Subcutaneous adipose tissue (tissue), 4 donors: Measurements from ENCODE around the gene SUSD6. TPM values are rescaled to one million over a fixed set of nuclear protein-coding genes. Genes with fewer than 3 reads are reported as not detected.

ENCODE experiments used
- total RNA-seq, 4 donors: library from RNA; depleted of rRNA; stranded (reverse); fragments of >200 nt; gene quantifications; one replicate each; pipeline ENCODE4 v1.1.0, GENCODE V29; 2016
- TF ChIP-seq, protein P1 (sequence below): fragments of 450-650 bp; IDR thresholded peaks from one replicate; pipeline ENCODE4 v1.5.1; 2016; ENCODE audit warnings: low read depth, mild to moderate bottlenecking, control low read depth, antibody characterized with exemption, moderate library complexity

SUSD6 gene
- total RNA-seq, 4 donors from 2014 or later: 24.8 to 52.4 (median 35.5) TPM

DNA sequence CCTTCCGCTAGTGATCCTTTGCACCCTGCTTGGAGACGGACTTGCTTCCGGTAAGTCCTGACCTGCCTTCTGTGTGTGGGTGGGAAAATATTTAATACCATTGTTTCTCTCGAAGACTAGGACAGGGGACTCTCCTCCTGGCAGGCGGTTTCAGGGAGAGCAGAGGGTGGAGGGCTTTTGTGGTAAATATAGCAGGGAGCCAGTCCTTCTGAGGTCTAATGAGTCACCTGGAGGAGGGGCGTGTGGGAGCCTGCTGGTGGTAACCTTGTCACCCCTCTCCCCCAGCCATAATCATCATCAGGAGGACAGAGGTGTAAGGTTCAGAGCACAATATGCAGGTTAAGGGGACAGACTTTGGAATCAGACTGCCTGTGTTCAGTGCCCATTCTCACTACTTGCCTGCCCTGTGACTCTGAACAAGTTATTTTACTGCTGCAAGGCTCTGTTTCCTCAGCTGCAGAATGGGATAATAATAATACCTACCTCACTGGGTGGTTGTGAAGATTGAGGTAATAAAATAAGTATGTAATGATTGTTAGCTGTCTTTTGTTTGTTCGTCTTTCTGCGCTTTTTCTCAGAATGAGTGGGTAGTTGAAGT lies 47.4 kb downstream of the SUSD6 start:
- TF ChIP-seq, protein P1, sequence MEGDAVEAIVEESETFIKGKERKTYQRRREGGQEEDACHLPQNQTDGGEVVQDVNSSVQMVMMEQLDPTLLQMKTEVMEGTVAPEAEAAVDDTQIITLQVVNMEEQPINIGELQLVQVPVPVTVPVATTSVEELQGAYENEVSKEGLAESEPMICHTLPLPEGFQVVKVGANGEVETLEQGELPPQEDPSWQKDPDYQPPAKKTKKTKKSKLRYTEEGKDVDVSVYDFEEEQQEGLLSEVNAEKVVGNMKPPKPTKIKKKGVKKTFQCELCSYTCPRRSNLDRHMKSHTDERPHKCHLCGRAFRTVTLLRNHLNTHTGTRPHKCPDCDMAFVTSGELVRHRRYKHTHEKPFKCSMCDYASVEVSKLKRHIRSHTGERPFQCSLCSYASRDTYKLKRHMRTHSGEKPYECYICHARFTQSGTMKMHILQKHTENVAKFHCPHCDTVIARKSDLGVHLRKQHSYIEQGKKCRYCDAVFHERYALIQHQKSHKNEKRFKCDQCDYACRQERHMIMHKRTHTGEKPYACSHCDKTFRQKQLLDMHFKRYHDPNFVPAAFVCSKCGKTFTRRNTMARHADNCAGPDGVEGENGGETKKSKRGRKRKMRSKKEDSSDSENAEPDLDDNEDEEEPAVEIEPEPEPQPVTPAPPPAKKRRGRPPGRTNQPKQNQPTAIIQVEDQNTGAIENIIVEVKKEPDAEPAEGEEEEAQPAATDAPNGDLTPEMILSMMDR: no peak

DNA sequence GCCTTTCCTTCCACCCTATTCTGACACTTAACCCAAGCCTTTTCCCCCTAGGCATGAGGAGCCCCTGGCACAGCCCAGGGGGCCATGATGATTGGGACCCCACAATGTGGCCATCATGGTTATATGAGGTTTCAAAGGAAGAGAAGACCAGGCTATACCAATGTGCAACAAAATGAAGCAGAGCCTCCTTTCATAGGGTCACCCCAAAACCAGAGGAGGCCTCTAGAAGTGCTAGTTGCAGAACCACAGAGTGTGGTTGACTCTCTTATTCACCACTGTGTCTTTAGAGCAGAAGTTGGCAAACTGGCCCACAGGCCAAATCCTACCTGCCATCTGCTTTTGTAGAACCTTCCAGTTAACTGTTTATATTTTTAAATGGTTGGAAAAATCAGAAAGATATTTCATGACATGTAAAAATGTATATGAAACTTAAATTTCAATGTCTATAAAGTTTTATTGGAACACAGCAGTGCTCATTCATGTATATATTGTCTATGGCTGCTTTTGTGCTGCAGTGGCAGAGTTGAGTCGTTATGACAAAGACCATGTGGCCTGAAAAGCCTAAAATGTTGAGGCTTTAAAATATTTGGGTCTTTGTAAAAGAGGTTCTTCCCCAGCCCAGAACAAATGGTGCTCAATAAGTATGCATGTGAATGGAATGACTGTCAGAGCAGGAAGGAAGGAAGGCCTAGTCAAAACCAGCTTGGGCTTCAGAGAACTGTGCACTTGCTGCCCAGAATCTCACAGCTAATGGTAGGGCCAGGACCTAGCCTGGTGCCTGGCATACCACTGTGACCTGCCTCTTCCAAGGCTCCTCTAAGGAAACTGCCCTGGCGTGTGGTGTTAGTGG lies 49.2 kb downstream of the SUSD6 start:
- TF ChIP-seq, protein P1: no peak

DNA sequence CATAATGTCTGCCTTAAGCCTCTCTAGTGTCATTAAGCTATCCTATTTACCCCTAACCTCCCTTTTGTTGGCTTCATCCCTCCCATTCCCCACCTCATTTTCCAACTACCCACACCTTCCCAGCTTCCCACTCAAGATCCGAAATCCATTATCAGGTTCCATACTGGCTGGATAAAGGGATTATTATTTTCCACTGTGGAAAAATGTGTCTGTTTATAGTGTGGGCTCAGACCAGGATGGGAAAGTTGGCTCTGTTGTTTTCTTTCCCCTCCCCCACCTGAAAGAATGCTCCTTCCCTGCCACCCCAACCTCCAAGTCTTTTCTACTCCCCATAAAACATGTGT lies 49.8 kb downstream of the SUSD6 start:
- TF ChIP-seq, protein P1: no peak

DNA sequence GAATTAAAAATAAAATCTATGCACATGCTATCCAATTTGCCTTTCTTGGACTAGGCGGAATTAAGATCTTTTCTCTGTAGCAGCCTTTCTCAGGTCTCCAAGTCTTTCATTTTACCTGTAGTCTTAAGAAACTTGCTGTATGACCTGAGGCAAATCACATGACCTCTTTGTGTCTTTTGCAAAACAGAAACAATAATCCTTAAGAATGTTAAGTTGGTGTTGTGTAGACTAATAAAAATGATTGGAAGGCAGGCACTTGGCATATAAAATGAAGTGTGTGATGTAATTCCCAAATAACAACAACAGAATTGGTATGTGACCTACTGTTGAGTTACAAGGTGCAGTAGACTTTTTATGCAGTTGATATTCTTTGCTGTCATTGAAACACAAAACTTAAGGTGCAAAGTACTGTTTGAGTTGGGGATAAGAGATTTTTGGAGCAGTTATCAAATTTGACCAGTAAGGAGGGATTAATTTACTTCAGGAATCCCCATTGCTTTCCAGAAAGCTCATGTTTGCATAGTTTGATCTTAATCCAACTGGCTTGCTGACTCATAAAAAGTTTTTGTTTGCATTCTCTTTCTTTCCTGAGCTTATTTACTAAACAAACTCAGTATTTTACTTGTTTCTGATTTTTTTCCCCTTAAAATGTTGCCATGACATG lies 51.4 kb downstream of the SUSD6 start:
- TF ChIP-seq, protein P1: no peak

DNA sequence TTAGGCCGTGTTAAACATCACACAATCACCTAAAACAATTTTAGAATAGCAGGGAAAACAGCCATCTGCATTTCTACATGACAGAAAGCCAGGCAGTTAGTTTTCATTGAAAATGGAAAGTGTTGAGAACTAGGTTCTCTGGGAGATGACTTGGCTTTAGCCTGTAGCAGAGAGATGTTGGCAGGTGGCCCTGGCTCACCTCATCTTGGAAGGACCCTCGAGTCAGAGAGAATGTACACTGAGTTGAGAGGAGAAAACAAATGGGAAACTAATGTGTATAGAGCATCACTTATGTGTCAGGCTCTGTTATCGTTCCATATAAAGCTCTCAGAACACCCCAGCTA lies 51.9 kb downstream of the SUSD6 start:
- TF ChIP-seq, protein P1: no peak

DNA sequence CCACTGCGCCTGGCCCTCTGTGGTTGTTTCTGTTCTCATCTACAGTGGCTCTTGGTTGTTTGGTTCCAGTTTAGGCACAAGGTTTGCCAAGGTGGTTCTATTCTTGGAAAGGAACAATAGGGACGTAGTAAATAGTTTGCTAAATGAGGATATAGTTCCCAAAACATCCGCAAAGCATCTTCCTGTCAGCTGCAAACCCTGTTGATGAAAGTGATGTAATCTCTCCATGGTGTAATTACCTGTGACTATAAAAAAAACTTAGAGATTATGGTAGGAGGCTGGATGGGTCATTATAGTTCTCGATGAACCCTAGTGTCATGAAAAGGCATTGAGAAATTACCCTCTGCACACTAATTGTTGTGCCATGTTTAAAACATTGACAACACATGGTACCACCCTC lies 52.9 kb downstream of the SUSD6 start:
- TF ChIP-seq, protein P1: no peak

DNA sequence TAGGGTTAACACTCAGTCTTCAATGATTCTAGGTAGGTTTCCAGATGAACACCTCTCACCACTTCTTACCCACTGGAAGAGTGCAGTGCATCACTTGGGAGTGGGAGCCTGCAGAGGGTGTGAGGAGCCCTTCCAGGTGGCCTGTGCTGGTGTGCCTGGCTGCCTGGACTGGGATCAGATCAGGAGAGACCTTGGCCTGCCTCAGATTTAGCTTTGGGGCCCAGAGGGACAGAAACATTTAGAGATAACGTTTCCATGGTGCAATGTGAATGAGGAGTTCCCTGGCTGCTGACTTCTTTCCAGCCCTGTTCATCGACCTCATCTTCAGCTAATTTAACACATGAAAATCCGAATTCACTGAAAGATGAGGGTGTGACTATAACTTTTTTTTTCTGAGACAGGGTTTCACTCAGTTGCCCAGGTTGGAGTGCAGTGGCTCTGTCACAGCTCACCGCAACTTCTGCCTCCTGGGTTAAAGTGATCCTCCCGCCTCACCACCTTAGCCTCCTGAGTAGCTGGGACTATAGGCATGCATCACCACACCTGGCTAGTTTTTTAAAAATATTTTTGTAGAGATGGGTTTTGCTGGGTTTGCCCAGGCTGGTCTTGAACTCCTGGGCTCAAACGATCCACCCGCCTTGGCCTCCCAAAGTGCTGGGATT lies 53.6 kb downstream of the SUSD6 start:
- TF ChIP-seq, protein P1: no peak
